H54 (cell line): ENCODE measurements around the gene ERCC6L2.
A peak's percentile ranks its signal among the peaks of the same experiment; 100 is the strongest.

ENCODE experiments used
- DNase-seq: peaks from one replicate; pipeline ENCODE4 v3.0.0; 2011; ENCODE audit warnings: low spot score, mixed read lengths; ENCODE audit not compliant: insufficient read length
- FAIRE-seq: peaks from 3 replicates; lab custom pipeline; 2011; peaks lifted over from hg19 to GRCh38; lab: Jason Lieb, UNC
- POLR2A ChIP-seq: IDR thresholded peaks from 2 replicates; pipeline ENCODE4 v1.6.1; 2011; ENCODE audit warnings: low read depth, mild to moderate bottlenecking, low read length

Gene ERCC6L2

DNA sequence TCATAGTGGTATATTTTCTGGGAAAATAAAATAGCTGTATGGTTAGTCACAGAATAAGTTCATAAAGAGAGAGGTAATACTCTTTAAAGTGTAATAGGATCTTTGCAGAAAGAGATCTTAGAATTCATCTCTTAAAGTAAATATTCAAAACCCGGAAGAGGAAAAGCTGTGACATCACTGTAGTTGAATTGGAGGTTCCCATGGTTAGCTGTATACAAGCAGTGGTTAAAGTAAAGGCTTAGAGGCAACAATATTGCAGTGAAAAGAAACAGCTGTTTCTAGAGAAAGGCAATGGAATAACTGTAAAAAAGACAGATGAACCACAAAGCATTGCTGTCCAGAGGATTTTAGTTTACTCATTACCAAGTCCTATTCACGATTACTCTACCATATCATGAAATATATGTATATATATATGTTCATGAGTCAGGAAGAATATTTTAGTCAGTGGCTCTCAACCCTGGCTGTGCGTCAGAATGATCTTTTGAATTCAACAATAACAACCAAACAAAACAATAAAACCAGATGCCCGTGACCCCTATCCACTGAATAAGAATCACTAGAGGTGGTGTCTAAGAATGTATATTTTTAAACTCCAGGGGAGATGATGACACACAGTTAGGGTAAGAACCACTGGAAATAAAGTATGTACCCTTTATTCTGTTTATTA, 4.7 kb downstream of the ERCC6L2 start:
- FAIRE-seq (no peak), DNase-seq (no peak)
- no peak for TF ChIP-seq POLR2A

DNA sequence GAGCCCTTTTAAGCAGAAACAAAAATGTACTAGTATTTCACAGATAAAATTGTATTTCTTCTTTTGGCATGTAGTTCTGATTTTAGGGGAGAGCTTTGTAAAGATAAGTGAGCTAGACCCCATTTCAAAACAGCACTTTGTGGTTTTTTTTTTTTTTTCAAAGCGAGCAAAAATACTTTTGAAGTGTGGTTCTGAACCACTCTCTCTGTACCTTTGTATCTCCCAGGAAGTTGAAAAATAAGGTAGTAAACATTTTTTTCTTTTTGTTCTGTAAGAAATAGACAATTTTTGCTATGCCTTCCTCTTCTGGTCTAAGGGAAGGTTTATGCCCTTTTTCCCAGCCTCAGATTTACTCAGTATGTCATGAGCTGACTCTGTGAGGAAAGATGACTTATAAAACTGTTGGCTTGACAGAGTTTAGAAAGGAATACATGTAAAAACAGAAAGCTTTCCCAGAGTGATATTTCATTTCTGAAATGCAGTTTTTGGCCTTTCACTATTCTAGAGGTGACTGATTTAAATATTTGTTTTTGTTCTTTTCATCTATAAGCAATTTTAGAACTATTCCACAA, 12.5 kb downstream of the ERCC6L2 start:
- DNase-seq (no peak), FAIRE-seq (no peak)
- TF ChIP-seq POLR2A, result no peak

GRCh38 chr9:95890594-95890993, 15.1 kb downstream of the ERCC6L2 start:
- no peak for DNase-seq
- no peak for TF ChIP-seq POLR2A
- FAIRE-seq, result peak; percentile 88

GRCh38 chr9:95891067-95891671, 15.7 kb downstream of the ERCC6L2 start:
- DNase-seq (no peak), FAIRE-seq (peak; percentile 95)
- no peak for TF ChIP-seq POLR2A

- FAIRE-seq (no peak), DNase-seq (no peak)
- no peak for TF ChIP-seq POLR2A
Observed at GRCh38 chr9:95892690-95893089, 17.2 kb downstream of the ERCC6L2 start.

- no peak for DNase-seq
- no peak for TF ChIP-seq POLR2A
- FAIRE-seq, result peak; percentile 97
Observed at GRCh38 chr9:95896580-95896979, 21.1 kb downstream of the ERCC6L2 start.

GRCh38 chr9:95901506-95901905, 26.0 kb downstream of the ERCC6L2 start:
- TF ChIP-seq POLR2A, result no peak
- FAIRE-seq (peak; percentile 94), DNase-seq (no peak)

DNA sequence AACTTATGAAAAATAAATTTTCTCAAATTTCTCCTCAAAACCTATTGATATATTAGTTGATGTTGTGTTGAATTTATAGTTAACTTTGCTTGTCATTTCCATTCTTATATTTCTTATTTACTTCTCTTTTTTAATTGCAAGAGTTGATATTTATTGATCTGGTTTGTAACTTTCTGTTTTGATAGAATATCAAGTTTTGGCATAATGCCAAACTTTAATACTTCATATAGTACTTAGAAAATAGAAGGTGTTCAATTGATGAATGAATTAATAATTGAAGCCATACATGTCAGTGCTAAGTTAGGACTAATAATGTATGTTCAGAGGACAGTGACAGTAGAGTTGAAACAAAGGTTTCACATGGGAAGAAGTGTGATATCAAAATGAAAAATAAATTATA, 27.9 kb downstream of the ERCC6L2 start:
- no peak for DNase-seq
- FAIRE-seq, result peak; percentile 11

DNA sequence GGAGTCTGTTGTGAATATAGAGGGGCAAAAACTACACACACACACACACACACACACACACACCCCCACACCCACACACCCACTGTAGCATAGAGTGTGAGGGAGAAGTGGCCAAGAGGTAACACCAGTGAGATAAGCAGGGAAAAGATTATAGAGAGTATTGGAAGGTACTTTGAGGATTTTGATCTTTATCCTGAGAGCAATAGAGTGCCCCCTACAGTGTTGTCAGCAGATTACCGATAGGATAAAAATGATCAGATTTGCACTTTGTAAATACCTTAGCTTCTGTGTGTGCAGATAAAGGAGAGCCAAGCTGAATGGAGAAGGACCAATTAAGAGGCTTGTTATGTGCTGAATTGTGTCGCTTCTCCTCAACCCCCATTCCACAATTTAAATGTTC, 32.3 kb downstream of the ERCC6L2 start:
- FAIRE-seq (no peak), DNase-seq (no peak)
- TF ChIP-seq POLR2A, result no peak

More for the DNA sequence above, 27.9 kb downstream of the ERCC6L2 start:
- TF ChIP-seq POLR2A, result no peak

GRCh38 chr9:95910023-95910707, 34.7 kb downstream of the ERCC6L2 start:
- TF ChIP-seq POLR2A, result no peak
- no peak for FAIRE-seq
- no peak for DNase-seq

- TF ChIP-seq POLR2A, result no peak
- no peak for DNase-seq
- no peak for FAIRE-seq
Observed at GRCh38 chr9:95910770-95911340, 35.4 kb downstream of the ERCC6L2 start.

DNA sequence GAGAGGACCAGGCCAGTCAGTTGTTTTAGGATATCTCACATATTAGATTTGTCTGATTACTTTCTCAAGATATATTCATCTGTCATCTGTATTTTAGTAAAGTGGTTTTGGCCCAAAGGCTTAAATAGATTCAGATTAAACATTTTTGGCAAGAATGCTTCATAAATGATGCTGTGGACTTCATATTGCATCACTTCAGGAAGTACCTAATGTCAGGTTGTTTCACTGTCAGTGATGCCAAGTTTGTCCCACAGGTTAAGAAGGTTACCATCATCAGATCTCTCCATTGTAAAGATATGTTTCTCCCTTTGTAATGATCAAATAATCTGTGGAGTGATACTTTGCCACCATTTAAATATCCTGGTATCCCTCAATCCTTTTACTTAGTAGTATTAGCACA, 37.3 kb downstream of the ERCC6L2 start:
- FAIRE-seq (no peak), DNase-seq (no peak)
- no peak for TF ChIP-seq POLR2A

- TF ChIP-seq POLR2A, result no peak
- FAIRE-seq (peak; percentile 45), DNase-seq (no peak)
Observed at GRCh38 chr9:95920017-95920416, 44.5 kb downstream of the ERCC6L2 start.

GRCh38 chr9:95923794-95924193, 48.3 kb downstream of the ERCC6L2 start:
- TF ChIP-seq POLR2A, result no peak
- DNase-seq, result no peak
- FAIRE-seq, result peak; percentile 99

- TF ChIP-seq POLR2A, result no peak
- FAIRE-seq (no peak), DNase-seq (no peak)
Observed at GRCh38 chr9:95924987-95925386, 49.5 kb downstream of the ERCC6L2 start.
